ENCODE measurements around the gene GNA14. TPM values are rescaled to one million over a fixed set of nuclear protein-coding genes. Genes with fewer than 3 reads are reported as not detected.

GNA14 gene
- 0.06 TPM in 1 of 5 replicates, not detected in the others for total RNA-seq (2022; extraction: Qiagen RNA extraction; ENCODE audit: low read depth)

GRCh38 chr9:77648234-77649108 lies at the start of gene GNA14:
GNA14 (minus strand) TSS chr9:77648322; CDS start chr9:77647793, 529 bp downstream.

